Bone marrow (tissue), 2 donors: ENCODE results near the gene PCDHB4.
"Not testable (repeated sequence)": the region's sequence is repeated elsewhere in the genome, so short reads cannot be mapped to it uniquely, and the experiment has no call there.

Experiments
- DNase-seq, 2 donors: peaks; one replicate each; lab custom pipeline; 2025; lab: John Stamatoyannopoulos, UW

PCDHB4 gene

DNA sequence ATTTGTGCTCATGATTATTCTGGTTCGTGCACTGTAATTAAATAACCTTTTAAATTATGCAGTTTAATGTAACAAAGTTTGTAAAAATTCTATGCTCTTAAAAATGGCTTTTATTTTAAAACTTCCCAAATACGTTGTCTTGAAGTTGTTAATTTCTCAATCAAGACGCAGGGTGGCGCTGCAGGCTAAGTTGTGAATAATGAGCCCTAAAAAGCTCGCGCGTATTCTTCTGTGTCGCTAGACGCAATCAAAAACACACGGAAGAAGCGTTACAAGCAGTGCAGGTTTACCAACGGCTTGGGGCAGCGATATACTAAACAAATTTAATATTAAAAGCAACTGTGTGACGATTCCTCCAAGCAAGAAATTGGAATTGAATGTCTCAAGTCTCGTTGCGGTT, at the start of gene PCDHB4:
TSS of gene PCDHB4 (plus strand) at position 256 of the 400 bp plus-strand sequence. CDS start 181 bp downstream, outside the sequence.
- DNase-seq, result no peak

DNA sequence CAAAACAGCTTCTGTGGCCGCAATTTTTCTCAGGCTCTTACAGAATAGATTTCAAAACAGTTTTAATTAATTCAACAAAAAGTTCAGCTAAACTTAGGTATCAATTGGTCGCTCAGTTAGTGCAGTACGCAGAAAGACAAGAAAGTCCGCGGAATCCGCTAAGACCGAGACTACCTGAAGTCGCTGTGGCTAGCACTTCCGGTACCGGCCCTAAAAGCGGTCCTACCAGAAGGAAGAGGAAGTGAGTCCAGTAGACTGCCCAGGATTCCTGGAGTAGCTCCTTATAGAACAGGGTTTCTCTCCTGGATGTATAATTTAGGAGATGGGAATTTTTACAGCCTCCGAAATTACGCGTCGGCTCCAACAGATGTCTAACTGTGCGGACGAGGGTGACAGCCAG, 43.8 kb upstream of the PCDHB4 start:
- no peak for DNase-seq

DNA sequence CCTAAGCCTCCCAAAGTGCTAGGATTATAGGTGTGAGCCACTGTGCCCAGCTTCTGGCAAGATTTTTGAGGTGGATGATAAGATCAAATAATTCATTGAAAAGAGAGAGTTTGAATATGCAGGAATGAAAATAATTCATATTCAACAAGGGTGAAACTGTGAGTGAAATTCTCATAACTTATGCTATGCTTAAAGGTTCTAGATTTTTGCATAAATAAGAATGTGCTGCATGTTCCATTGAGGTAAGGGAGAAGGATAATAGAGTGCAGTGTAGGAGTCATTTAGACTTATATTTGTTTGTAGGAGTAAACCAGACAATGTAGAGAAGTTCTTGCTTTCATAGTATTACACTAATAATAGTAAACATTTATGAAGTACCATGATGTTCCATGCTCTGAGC, 39.4 kb upstream of the PCDHB4 start:
- DNase-seq, result no peak

DNA sequence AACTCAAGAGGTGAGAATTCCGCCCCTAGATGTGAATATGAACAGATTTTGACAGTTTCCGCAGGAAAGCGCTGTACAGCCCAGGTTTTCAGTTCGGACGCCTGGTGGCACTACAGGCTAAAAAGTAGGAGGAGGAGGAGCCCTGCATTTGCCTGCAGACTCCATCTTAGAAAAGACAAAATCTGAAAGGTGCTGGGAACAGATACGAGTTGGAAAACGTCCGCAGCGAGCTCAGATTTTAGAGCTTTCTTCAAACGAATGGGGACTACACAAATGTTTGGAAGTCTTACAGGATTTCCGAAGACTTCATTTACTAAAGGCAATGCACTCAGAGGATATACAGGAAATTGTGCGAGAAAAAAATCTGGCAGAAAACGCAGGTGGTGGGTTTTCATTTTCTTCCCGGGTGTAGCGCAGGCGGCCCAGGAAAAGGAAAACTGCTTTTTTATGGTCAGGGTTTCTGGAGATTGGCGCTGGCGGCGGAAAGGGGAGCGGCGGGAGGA, 37.1 kb upstream of the PCDHB4 start:
- DNase-seq, result no peak

DNA sequence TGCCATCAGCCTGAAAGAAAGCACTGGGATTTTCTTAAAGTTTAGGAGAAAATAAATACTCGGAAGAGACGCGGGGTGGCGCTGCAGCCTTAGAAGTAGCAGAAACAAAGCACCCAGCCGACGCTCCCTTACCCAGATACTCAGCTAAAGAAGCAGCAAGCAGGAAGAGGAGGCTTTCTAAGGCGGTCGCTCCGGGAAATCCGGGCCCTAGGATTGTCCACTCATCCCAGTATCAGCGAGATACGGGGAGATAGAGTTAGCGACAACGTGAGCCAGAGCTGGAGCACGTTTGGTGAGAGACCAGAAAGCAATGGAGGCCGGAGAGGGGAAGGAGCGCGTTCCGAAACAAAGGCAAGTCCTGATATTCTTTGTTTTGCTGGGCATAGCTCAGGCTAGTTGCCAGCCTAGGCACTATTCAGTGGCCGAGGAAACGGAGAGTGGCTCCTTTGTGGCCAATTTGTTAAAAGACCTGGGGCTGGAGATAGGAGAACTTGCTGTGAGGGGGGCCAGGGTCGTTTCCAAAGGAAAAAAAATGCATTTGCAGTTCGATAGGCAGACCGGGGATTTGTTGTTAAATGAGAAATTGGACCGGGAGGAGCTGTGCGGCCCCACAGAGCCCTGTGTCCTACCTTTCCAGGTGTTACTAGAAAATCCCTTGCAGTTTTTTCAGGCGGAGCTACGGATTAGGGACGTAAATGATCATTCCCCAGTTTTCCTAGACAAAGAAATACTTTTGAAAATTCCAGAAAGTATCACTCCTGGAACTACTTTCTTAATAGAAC, 26.9 kb upstream of the PCDHB4 start, which contains the start of gene PCDHB2:
TSS of gene PCDHB2 (plus strand) at position 135 of the 782 bp plus-strand sequence. CDS start at position 311, 176 bp downstream.
- peak in 1 of 2 donors; percentile 41 for DNase-seq

DNA sequence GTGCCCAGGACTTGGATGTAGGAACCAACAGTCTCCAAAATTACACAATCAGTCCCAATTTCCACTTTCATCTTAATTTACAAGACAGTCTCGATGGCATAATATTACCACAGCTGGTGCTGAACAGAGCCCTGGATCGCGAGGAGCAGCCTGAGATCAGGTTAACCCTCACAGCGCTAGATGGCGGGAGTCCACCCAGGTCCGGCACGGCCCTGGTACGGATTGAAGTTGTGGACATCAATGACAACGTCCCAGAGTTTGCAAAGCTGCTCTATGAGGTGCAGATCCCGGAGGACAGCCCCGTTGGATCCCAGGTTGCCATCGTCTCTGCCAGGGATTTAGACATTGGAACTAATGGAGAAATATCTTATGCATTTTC, 26.4 kb upstream of the PCDHB4 start:
- no peak for DNase-seq

DNA sequence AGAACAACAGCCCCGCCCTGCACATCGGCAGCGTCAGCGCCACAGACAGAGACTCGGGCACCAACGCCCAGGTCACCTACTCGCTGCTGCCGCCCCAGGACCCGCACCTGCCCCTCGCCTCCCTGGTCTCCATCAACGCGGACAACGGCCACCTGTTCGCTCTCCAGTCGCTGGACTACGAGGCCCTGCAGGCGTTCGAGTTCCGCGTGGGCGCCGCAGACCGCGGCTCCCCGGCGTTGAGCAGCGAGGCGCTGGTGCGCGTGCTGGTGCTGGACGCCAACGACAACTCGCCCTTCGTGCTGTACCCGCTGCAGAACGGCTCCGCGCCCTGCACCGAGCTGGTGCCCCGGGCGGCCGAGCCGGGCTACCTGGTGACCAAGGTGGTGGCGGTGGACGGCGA, 25.4 kb upstream of the PCDHB4 start:
- DNase-seq, result not testable (repeated sequence)

DNA sequence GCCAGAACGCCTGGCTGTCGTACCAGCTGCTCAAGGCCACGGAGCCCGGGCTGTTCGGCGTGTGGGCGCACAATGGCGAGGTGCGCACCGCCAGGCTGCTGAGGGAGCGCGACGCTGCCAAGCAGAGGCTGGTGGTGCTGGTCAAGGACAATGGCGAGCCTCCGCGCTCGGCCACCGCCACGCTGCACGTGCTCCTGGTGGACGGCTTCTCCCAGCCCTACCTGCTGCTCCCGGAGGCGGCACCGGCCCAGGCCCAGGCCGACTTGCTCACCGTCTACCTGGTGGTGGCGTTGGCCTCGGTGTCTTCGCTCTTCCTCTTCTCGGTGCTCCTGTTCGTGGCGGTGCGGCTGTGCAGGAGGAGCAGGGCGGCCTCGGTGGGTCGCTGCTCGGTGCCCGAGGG, 25.0 kb upstream of the PCDHB4 start:
- DNase-seq, result not testable (repeated sequence)

DNA sequence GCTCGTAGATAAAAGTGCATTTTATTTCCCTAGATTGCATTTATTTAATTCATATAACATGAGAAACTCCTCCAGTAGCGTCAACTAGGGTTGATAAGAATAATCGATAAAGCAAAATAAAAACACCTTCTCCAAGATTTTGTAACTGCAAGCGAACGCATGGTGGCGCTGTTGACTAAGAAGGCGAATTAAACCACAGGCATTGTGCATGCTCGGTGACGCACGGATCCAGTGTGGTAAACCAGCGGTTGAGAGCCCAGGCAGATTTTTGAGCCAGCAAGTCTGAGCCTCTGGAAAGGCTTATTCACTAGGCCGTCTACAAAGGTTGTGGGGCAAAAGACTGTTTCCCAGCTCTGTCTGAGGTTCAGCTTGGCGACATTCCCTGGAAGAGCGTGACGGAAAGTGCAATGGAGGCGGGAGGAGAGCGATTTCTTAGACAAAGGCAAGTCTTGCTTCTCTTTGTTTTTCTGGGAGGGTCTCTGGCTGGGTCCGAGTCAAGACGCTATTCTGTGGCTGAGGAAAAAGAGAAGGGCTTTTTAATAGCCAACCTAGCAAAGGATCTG, 21.3 kb upstream of the PCDHB4 start, which contains the start of gene PCDHB3:
TSS of gene PCDHB3 (plus strand) at position 231 of the 563 bp plus-strand sequence. CDS start at position 408, 177 bp downstream.
- DNase-seq, result no peak

DNA sequence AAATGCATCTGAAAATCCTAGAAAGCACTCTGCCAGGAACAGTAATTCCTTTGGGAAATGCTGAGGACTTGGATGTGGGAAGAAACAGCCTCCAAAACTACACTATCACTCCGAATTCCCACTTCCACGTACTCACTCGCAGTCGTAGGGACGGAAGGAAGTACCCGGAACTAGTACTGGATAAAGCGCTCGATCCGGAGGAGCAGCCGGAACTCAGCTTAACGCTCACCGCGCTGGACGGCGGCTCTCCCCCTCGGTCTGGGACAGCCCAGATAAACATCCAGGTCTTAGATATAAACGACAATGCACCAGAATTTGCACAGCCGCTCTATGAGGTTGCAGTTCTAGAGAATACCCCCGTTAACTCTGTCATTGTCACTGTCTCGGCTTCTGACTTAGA, 20.6 kb upstream of the PCDHB4 start:
- no peak for DNase-seq

DNA sequence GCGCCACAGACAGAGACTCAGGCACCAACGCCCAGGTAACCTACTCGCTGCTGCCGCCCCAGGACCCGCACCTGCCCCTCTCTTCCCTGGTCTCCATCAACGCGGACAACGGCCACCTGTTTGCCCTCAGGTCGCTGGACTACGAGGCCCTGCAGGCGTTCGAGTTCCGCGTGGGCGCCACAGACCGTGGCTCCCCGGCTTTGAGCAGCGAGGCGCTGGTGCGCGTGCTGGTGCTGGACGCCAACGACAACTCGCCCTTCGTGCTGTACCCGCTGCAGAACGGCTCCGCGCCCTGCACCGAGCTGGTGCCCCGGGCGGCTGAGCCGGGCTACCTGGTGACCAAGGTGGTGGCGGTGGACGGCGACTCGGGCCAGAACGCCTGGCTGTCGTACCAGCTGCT, 19.5 kb upstream of the PCDHB4 start:
- not testable (repeated sequence) for DNase-seq

DNA sequence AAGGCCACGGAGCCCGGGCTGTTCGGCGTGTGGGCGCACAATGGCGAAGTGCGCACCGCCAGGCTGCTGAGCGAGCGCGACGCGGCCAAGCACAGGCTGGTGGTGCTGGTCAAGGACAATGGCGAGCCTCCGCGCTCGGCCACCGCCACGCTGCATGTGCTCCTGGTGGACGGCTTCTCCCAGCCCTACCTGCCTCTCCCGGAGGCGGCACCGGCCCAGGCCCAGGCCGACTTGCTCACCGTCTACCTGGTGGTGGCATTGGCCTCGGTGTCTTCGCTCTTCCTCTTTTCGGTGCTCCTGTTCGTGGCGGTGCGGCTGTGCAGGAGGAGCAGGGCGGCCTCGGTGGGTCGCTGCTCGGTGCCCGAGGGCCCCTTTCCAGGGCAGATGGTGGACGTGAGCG, 19.1 kb upstream of the PCDHB4 start:
- not testable (repeated sequence) for DNase-seq

DNA sequence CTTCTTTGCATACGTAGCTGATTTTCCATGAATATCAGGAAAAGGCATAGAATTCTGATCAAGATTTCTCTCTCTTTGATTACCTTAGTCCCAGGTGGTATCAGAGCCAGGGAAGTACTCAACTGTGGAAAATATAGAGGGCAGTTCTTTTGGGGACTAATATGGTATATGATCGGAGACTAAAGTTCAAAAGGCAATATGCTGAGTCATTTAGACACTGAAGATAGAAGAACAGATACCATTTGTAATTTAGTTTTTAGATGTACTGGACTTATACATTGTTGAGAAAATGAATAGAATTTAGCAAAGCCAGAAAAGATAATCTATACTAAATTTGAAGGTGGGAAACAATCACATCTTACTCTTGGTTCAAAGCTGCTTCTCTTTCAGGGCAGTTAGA, 16.3 kb upstream of the PCDHB4 start:
- no peak for DNase-seq

DNA sequence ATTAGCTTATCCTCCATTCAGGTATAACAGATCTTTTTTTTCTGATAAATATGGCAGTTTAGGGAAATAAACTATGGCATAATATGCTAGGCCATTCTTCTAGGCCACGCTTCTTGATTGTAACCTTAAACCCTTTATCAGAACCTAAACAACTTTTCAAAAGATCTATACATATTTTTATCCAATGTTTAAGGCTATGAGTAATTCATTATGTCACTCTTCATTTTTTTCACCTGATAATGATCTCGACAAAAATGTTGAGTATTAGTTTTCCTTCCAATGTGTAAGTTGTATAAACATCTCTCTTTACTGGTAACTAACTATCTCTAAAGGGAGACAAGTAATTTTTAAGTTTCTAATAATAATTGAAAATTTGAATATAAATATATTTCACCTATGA, 2.4 kb upstream of the PCDHB4 start:
- no peak for DNase-seq

DNA sequence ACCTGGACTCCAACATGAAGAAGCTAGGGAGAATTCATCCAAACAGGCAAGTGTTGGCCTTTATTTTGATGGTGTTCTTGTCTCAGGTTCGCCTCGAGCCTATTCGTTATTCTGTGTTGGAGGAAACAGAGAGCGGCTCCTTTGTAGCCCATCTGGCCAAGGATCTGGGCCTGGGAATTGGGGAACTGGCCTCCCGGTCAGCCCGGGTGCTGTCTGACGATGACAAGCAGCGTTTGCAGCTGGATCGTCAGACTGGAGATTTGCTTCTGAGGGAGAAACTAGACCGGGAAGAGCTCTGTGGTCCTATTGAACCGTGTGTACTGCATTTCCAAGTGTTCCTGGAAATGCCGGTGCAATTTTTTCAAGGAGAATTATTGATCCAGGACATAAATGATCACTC, 367 bp downstream of the PCDHB4 start:
- DNase-seq, result no peak

DNA sequence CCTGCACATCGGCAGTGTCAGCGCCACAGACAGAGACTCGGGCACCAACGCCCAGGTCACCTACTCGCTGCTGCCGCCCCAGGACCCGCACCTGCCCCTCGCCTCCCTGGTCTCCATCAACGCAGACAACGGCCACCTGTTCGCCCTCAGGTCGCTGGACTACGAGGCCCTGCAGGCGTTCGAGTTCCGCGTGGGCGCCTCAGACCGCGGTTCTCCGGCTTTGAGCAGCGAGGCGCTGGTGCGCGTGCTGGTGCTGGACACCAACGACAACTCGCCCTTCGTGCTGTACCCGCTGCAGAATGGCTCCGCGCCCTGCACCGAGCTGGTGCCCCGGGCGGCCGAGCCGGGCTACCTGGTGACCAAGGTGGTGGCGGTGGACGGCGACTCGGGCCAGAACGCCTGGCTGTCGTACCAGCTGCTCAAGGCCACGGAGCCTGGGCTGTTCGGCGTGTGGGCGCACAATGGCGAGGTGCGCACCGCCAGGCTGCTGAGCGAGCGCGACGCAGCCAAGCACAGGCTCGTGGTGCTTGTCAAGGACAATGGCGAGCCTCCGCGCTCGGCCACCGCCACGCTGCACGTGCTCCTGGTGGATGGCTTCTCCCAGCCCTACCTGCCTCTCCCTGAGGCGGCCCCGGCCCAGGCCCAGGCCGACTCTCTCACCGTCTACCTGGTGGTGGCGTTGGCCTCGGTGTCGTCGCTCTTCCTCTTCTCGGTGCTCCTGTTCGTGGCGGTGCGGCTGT, 1.9 kb downstream of the PCDHB4 start:
- not testable (repeated sequence) for DNase-seq

DNA sequence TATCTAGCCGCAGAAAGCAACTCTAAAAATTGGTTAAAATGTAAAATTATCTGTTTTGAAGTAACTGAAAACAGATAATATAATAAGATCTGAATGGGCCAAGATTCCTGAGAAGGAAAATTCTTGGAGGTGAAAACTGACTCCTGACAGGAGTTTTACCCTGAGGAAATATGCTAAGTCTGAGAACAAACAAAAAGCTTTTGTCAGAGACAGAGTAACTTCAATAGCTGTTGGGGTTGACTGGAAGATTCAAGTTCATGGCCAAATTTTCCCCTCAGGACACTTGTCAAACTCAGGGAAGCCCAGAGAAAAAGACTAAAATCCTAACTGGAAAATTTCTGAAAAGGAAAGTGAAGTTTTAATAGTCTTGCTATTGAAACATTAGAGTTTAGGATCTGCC, 5.7 kb downstream of the PCDHB4 start:
- DNase-seq, result no peak

DNA sequence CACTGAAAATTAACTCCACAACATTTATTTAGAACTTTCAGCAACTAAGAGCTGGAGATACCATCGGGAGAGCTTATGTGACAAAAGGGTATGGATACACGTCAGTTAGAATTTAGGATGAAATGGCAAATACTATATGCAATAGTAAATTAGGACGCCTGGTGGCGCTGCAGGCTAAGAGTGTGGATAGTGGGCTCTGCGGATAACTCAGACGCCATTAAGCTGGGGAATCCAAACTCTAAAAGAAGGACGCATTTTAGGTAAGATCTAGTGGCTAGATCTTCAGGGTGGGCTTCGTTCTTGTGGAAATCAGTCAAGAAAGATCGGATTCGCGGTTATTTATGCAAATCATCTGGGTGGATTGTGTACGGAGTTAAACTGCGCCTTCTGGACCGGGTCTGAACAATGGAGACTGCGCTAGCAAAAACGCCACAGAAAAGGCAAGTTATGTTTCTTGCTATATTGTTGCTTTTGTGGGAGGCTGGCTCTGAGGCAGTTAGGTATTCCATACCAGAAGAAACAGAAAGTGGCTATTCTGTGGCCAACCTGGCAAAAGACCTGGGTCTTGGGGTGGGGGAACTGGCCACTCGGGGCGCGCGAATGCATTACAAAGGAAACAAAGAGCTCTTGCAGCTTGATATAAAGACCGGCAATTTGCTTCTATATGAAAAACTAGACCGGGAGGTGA, 13.6 kb downstream of the PCDHB4 start, which contains the start of gene PCDHB5:
TSS of gene PCDHB5 (plus strand) at position 177 of the 688 bp plus-strand sequence. CDS start at position 406, 229 bp downstream.
- no peak for DNase-seq

DNA sequence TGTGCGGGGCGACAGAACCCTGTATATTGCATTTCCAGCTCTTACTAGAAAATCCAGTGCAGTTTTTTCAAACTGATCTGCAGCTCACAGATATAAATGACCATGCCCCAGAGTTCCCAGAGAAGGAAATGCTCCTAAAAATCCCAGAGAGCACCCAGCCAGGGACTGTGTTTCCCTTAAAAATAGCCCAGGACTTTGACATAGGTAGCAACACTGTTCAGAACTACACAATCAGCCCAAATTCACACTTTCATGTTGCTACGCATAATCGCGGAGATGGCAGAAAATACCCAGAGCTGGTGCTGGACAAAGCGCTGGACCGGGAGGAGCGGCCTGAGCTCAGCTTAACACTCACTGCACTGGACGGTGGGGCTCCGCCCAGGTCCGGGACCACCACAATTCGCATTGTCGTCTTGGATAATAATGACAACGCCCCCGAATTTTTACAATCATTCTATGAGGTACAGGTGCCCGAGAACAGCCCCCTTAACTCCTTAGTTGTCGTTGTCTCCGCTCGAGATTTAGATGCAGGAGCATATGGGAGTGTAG, 14.2 kb downstream of the PCDHB4 start:
- DNase-seq, result no peak

DNA sequence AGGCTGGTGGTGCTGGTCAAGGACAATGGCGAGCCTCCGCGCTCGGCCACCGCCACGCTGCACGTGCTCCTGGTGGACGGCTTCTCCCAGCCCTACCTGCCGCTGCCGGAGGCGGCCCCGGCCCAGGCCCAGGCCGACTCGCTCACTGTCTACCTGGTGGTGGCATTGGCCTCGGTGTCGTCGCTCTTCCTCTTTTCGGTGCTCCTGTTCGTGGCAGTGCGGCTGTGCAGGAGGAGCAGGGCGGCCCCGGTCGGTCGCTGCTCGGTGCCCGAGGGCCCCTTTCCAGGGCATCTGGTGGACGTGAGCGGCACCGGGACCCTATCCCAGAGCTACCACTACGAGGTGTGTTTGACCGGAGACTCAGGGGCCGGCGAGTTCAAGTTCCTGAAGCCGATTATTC, 15.7 kb downstream of the PCDHB4 start:
- not testable (repeated sequence) for DNase-seq

DNA sequence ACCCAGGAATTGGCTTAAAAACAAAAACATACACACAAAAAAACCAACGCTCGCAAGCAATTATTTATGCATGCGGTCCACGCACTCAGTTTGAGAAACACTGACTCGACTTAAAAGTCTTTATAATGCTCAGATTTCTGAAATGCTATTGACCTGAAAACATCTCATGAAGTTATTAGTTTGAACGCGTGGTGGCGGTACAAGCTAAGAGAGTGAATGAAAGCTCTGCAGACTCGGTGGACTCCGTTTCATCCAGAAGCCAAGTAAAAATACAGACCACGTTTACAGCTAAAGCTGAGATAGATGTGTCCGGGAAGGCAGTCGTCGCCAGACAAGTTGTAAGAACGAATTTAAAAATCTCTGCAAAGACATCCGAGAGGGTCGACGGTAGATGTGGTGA, 28.2 kb downstream of the PCDHB4 start, which contains the start of gene PCDHB6:
TSS of gene PCDHB6 (plus strand) at position 246 of the 400 bp plus-strand sequence. CDS start 201 bp downstream, outside the sequence.
- DNase-seq, result no peak
